ENCODE data around the gene ARHGAP6. TPM values are rescaled to one million over a fixed set of nuclear protein-coding genes. Genes with fewer than 3 reads are reported as not detected.

Gene ARHGAP6
- total and polyA plus RNA-seq, 4 donors, result 6.0 to 18.2 (median 12.3) TPM

DNA sequence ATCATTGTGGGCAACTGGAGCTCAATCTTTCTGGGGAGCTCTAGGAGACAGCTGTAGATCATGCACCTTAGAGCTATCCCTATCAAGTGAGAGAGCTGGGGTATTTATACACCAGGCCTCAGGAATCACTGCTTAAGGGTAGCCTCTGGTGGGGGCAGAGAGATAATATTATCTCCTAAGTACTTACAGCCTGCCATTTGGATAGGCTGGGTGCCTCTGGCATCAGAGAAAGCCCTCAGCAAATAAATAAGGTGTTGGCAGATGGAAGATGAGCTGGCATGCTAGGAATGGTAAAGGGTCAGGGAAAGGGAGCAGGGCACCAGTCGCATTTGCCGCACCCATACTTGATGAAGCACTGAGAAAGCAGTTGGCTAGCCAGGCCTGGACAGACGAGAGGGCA, 478.7 kb downstream of the ARHGAP6 start:
- Histone ChIP-seq H3K27ac (ENCODE audit: low read depth in 1 of 2, low read length in 1 of 2) (no peak overlapping the region), H3K4me3 (no peak overlapping the region), H3K9me3 (ENCODE audit: control insufficient read depth in 4 of 4, insufficient read depth in 3 of 4, low read length in 3 of 4) (peaks cover 0 to 3% (median 0%) of the 10 kb centered on the region in 4 donors), H3K9ac (ENCODE audit: insufficient read depth in 1 of 2, low read length in 2 of 2) (no peak overlapping the region), H3K36me3 (ENCODE audit: control insufficient read depth in 4 of 4, insufficient read depth in 4 of 4, low read length in 4 of 4) (peaks cover 0 to 10% (median 1%) of the 10 kb centered on the region in 4 donors), H3K27me3 (ENCODE audit: control insufficient read depth in 3 of 3, insufficient read depth in 3 of 3, low read length in 2 of 3) (peaks cover 0 to 34% (median 26%) of the 10 kb centered on the region in 3 donors), H3K4me1 (ENCODE audit: control insufficient read depth in 5 of 5, insufficient read depth in 5 of 5, low read length in 5 of 5) (no peaks in the 10 kb centered on the region)
- WGBS, 2 donors, result 80 to 88% methylated on average over 3 of the region's 3 CpGs
- ATAC-seq (ENCODE audit: insufficient read depth, low FRiP score) (no peak), DNase-seq (no peak)
- TF ChIP-seq, protein P1, sequence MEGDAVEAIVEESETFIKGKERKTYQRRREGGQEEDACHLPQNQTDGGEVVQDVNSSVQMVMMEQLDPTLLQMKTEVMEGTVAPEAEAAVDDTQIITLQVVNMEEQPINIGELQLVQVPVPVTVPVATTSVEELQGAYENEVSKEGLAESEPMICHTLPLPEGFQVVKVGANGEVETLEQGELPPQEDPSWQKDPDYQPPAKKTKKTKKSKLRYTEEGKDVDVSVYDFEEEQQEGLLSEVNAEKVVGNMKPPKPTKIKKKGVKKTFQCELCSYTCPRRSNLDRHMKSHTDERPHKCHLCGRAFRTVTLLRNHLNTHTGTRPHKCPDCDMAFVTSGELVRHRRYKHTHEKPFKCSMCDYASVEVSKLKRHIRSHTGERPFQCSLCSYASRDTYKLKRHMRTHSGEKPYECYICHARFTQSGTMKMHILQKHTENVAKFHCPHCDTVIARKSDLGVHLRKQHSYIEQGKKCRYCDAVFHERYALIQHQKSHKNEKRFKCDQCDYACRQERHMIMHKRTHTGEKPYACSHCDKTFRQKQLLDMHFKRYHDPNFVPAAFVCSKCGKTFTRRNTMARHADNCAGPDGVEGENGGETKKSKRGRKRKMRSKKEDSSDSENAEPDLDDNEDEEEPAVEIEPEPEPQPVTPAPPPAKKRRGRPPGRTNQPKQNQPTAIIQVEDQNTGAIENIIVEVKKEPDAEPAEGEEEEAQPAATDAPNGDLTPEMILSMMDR (IDR thresholded peaks at IDR 0.05; ENCODE audit: control extremely low read depth, extremely low read depth), result no peak

DNA sequence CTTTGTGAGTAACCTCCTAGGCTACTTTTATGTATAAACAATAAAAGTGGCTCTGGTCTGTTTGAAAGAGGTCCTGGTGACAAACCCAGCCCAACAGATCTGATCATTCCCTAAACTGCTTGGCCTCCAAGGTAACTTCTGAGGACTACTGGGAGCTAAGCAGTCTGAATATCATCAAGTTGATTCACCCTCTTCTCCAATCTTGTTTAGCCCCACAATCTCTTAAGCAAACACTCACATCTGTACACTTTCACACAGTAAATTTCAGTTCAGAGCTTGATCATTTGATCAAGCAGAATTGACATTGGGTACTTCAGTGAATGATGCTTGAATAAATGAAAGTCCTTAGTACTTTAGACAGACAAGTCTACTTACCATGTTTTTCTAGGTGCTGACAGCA, 479.9 kb downstream of the ARHGAP6 start:
- Histone ChIP-seq H3K9ac (ENCODE audit: insufficient read depth in 1 of 2, low read length in 2 of 2) (no peak overlapping the region), H3K4me1 (ENCODE audit: control insufficient read depth in 5 of 5, insufficient read depth in 5 of 5, low read length in 5 of 5) (no peaks in the 10 kb centered on the region), H3K27me3 (ENCODE audit: control insufficient read depth in 3 of 3, insufficient read depth in 3 of 3, low read length in 2 of 3) (peaks cover 0 to 33% (median 19%) of the 10 kb centered on the region in 3 donors), H3K9me3 (ENCODE audit: control insufficient read depth in 4 of 4, insufficient read depth in 3 of 4, low read length in 3 of 4) (peaks cover 0 to 3% (median 0%) of the 10 kb centered on the region in 4 donors), H3K4me3 (no peak overlapping the region), H3K36me3 (ENCODE audit: control insufficient read depth in 4 of 4, insufficient read depth in 4 of 4, low read length in 4 of 4) (peaks cover 0 to 10% (median 1%) of the 10 kb centered on the region in 4 donors), H3K27ac (ENCODE audit: low read depth in 1 of 2, low read length in 1 of 2) (no peak overlapping the region)
- TF ChIP-seq, protein P1 (IDR thresholded peaks at IDR 0.05; ENCODE audit: control extremely low read depth, extremely low read depth), result no peak
- DNase-seq, result no peak
- no peak for ATAC-seq (ENCODE audit: insufficient read depth, low FRiP score)

DNA sequence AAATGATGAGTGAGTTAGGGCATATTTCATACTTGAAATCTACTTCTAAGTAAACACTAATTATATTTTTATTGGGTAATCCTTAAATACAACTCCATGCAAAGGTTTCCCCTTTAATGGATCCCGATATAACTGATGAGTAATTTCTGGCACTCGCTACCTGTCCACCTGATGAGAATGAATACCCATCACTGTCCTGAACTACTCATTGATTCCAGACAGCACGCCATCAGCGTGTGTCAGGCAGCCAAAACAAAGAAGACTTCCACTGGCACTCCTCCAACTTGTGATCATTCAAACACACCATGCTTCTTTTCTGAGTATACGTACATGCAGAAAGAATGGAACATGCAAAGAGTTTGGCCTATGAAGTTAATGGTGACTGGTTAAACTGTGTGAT, 485.1 kb downstream of the ARHGAP6 start:
- 66 to 76% methylated on average over 5 of the region's 5 CpGs for WGBS, 2 donors
- Histone ChIP-seq H3K27me3 (ENCODE audit: control insufficient read depth in 3 of 3, insufficient read depth in 3 of 3, low read length in 2 of 3) (peaks cover 0 to 39% (median 16%) of the 10 kb centered on the region in 3 donors), H3K4me1 (ENCODE audit: control insufficient read depth in 5 of 5, insufficient read depth in 5 of 5, low read length in 5 of 5) (no peaks in the 10 kb centered on the region), H3K36me3 (ENCODE audit: control insufficient read depth in 4 of 4, insufficient read depth in 4 of 4, low read length in 4 of 4) (peaks cover 0 to 5% (median 2%) of the 10 kb centered on the region in 4 donors), H3K9me3 (ENCODE audit: control insufficient read depth in 4 of 4, insufficient read depth in 3 of 4, low read length in 3 of 4) (no peaks in the 10 kb centered on the region), H3K9ac (ENCODE audit: insufficient read depth in 1 of 2, low read length in 2 of 2) (no peak overlapping the region), H3K4me3 (no peak overlapping the region), H3K27ac (ENCODE audit: low read depth in 1 of 2, low read length in 1 of 2) (no peak overlapping the region)
- ATAC-seq (ENCODE audit: insufficient read depth, low FRiP score), result no peak
- TF ChIP-seq, protein P1 (IDR thresholded peaks at IDR 0.05; ENCODE audit: control extremely low read depth, extremely low read depth), result no peak
- peak in 1 of 3 donors; percentile 24 for DNase-seq

DNA sequence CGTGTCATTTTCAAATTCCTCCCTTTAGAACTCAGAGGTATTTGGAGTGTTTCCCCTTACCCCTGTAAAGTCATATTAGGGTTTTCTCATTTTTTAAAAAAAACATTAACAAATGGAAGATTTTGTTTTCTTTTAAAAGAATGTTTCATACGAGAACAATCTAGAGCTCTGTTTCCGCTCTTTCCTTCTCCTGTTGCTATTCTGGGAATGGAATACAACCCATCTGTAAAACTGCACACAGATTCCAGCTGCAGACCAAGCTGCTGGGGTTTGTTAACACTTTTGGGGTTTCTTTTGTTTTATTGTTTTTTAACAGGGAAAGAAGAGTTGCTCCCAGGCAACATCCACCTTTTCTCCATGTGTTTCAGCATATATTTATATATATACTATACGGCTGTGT, 493.3 kb downstream of the ARHGAP6 start:
- Histone ChIP-seq H3K27ac (ENCODE audit: low read depth in 1 of 2, low read length in 1 of 2) (no peak overlapping the region), H3K4me3 (no peak overlapping the region), H3K9me3 (ENCODE audit: control insufficient read depth in 4 of 4, insufficient read depth in 3 of 4, low read length in 3 of 4) (peaks cover 0 to 4% (median 0%) of the 10 kb centered on the region in 4 donors), H3K27me3 (ENCODE audit: control insufficient read depth in 3 of 3, insufficient read depth in 3 of 3, low read length in 2 of 3) (peaks cover 0 to 39% (median 15%) of the 10 kb centered on the region in 3 donors), H3K4me1 (ENCODE audit: control insufficient read depth in 5 of 5, insufficient read depth in 5 of 5, low read length in 5 of 5) (no peaks in the 10 kb centered on the region), H3K9ac (ENCODE audit: insufficient read depth in 1 of 2, low read length in 2 of 2) (no peak overlapping the region), H3K36me3 (ENCODE audit: control insufficient read depth in 4 of 4, insufficient read depth in 4 of 4, low read length in 4 of 4) (no peaks in the 10 kb centered on the region)
- DNase-seq (no peak), ATAC-seq (ENCODE audit: insufficient read depth, low FRiP score) (no peak)
- 81 to 87% methylated on average over 4 of the region's 4 CpGs for WGBS, 2 donors
- TF ChIP-seq, protein P1 (IDR thresholded peaks at IDR 0.05; ENCODE audit: control extremely low read depth, extremely low read depth), result no peak

Data from lung (tissue), 12 donors.